GM13977 (cell line): ENCODE measurements around the gene SMIM35.
A peak's percentile ranks its signal among the peaks of the same experiment; 100 is the strongest.

Source experiments
- DNase-seq: peaks from one replicate; pipeline ENCODE4 v3.0.0; 2012; ENCODE audit warnings: low spot score
- CTCF ChIP-seq: IDR thresholded peaks from 2 replicates; pipeline ENCODE4 v1.5.1; 2012; ENCODE audit warnings: mild to moderate bottlenecking, control low read depth; ENCODE audit not compliant: insufficient read depth; ENCODE audit errors: extremely low read depth, missing control alignments
- in situ Hi-C: fragments of 300-500 bp; cut with MboI; formaldehyde crosslinking; loops from one replicate; pipeline ENCODE4 v1.12.0; 2022; ENCODE audit warnings: low sequenced_read_pairs, low pct_unique_long_range_greater_than_20kb, mixed read lengths, inconsistent platforms; ENCODE audit not compliant: unreplicated experiment

Gene SMIM35

GRCh38 chr11:118054712-118055640 is 31.8 kb downstream of the SMIM35 start:
- TF ChIP-seq CTCF, result no peak
- DNase-seq, result no peak
- in situ Hi-C loops, result loop anchor here (5.0 to 10.0 kb wide), 2 partner anchors 108 to 200 kb away; no protein-coding TSS in a partner anchor

DNA sequence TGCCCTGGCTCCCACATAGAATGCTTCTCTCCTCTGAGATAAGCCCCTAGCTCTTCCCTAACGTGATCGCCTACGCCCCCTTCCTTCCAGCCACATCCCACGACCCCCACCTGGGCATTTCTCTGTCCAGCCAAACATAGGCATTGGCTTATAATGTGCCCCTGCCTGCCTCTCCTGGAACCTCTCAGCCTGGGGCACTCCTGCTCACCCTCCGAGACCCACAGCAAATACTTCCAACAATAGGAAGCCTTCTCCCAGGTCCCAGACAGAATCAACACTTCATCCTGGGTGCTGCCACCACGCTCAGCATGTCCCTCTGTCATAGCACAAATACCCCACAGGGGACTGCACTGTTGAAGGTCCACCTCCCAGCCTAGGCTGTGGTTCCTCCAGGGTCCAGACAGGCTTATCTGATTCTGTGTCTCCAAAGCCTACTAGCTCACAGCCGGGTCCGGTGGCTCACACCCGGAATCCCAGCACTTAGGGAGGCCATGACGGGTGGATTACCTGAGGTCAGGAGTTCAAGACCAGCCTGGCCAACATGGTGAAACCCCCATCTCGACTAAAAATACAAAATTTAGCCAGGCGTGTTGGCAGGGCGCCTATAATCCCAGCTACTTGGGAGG is 34.1 kb downstream of the SMIM35 start:
- no peak for DNase-seq
- in situ Hi-C loops, result loop anchor here (10.0 kb wide), 1 partner anchor 198 kb away; no protein-coding TSS in a partner anchor
- no peak for TF ChIP-seq CTCF

DNA sequence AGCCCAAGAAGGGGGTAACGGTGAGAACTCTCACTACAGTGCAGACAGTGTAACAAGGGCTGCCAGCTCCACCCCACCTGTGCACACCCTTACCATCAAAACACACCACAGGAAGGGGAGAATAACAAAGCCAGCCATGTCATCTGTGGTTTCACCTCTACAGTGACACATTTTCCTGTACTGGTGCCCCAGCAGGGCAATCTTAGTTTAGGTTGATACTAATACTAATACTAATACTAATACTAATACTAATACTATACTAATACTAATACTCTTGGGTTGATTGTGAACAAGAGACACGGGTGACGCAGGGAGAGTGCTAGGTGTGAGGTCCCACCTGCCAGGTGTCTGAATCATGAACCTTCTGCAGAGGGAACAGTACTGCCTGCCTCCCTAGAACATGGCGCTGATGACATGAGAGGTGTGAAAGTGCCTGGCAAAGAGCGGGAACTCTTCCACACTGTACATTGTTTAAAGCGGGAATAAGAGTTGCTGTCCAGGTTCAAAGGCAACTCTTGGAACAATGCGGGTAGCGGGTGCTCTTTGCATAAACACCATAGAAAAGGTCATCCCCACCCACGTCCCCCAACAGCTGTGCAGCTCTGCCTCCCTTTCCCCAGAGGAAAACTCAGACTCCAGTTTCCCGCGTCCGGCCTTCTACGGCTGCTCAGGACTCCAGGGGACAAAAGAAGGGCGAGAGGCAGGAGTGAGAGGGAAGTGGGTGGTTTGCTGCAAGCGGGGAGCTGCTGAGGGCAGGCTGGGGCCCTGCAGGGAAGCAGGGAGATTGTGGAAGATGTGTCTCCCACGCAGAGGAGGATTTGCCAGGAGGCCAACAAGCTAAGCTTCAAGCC is 34.9 kb downstream of the SMIM35 start:
- TF ChIP-seq CTCF, result no peak
- DNase-seq, result peak; percentile 38
- in situ Hi-C loops, result loop anchor here (10.0 kb wide), 1 partner anchor 197 kb away; no protein-coding TSS in a partner anchor

GRCh38 chr11:118051136-118051610 is 35.6 kb downstream of the SMIM35 start:
- DNase-seq, result no peak
- in situ Hi-C loops, result loop anchor here (10.0 kb wide), 1 partner anchor 196 kb away; no protein-coding TSS in a partner anchor
- no peak for TF ChIP-seq CTCF

- TF ChIP-seq CTCF, result no peak
- DNase-seq, result no peak
- in situ Hi-C loops, result loop anchor here (10.0 kb wide), 1 partner anchor 196 kb away; no protein-coding TSS in a partner anchor
These were observed 36.4 kb downstream of the SMIM35 start for GRCh38 chr11:118050208-118050891.
